SK-N-SH (cell line): Measurements from ENCODE around the gene LCE7A. TPM values are rescaled to one million over a fixed set of nuclear protein-coding genes. Genes with fewer than 3 reads are reported as not detected.

Experiments used
- CTCF ChIA-PET: fragments of 300-600, 350-600 bp; formaldehyde crosslinking; extraction: SDS; loops from one replicate; lab custom pipeline; 2021; lab: Yijun Ruan, JAX
- POLR2A ChIA-PET: fragments of 350-600 bp; sonication (Branson Sonifier 250); formaldehyde crosslinking; extraction: SDS; loops from one replicate; lab custom pipeline; 2020; ENCODE audit warnings: antibody characterized with exemption, inconsistent platforms; lab: Yijun Ruan, JAX
- DNase-seq: peaks from one replicate; pipeline ENCODE4 v3.0.0; 2012
- H2AFZ ChIP-seq: fragments of 200-600 bp; sonication (generic); 2 replicates; pipeline ENCODE4 v1.8.1; 2016; ENCODE audit warnings: antibody characterized with exemption, mild to moderate bottlenecking, low read depth
- H3F3A ChIP-seq: fragments of 200-600 bp; sonication (generic); replicated peaks from 2 replicates; pipeline ENCODE3; 2016; ENCODE audit warnings: antibody characterized with exemption, mild to moderate bottlenecking; ENCODE audit not compliant: insufficient read depth
- H3K27ac ChIP-seq, 2 experiments: fragments of 200-500 bp in 1 of 2; fragments of 200-600 bp in 1 of 2; sonication (Bioruptor generic) in 1 of 2; sonication (generic), shearing (Covaris generic) in 1 of 2; 2 replicates each; pipeline versions ENCODE4 v1.5.1 to v1.6.1; 2014 to 2016; ENCODE audit warnings: low read depth in 2 of 2, inconsistent platforms in 1 of 2, low read length in 1 of 2, mild to moderate bottlenecking in 1 of 2, mixed read lengths in 1 of 2
- H3K27me3 ChIP-seq: fragments of 200-600 bp; sonication (generic), shearing (Covaris generic); 2 replicates; pipeline ENCODE4 v1.6.1; 2016; ENCODE audit warnings: mixed run types; ENCODE audit not compliant: insufficient read depth
- H3K36me3 ChIP-seq, 2 experiments: fragments of 200-500 bp in 1 of 2; fragments of 200-600 bp in 1 of 2; sonication (Bioruptor generic) in 1 of 2; sonication (generic) in 1 of 2; replicated peaks in 1 of 2; 2 replicates each; pipeline versions ENCODE3 to v1.5.1; 2014 to 2016; ENCODE audit warnings: low read length in 1 of 2, mild to moderate bottlenecking in 1 of 2; ENCODE audit not compliant: insufficient read depth in 2 of 2, control insufficient read depth in 1 of 2
- H3K4me1 ChIP-seq, 2 experiments: fragments of 200-500 bp in 1 of 2; fragments of 200-600 bp in 1 of 2; sonication (Bioruptor generic) in 1 of 2; sonication (generic), shearing (Covaris generic) in 1 of 2; 2 replicates each; pipeline versions ENCODE4 v1.5.1 to v1.6.1; 2014 to 2016; ENCODE audit warnings: low read depth in 1 of 2, low read length in 1 of 2, mixed run types in 1 of 2; ENCODE audit not compliant: insufficient read depth in 2 of 2, control insufficient read depth in 1 of 2
- H3K4me2 ChIP-seq: fragments of 200-600 bp; sonication (generic), shearing (Covaris generic); 2 replicates; pipeline ENCODE4 v1.6.1; 2017; ENCODE audit warnings: mixed run types
- H3K4me3 ChIP-seq, 2 experiments: fragments of 200-500 bp in 1 of 2; fragments of 200-600 bp in 1 of 2; sonication (Bioruptor generic) in 1 of 2; sonication (generic), shearing (Covaris generic) in 1 of 2; 2 replicates each; pipeline versions ENCODE4 v1.5.1 to v1.8.1; 2014 to 2016; ENCODE audit warnings: low read depth in 2 of 2, inconsistent platforms in 1 of 2, low read length in 1 of 2, mild to moderate bottlenecking in 1 of 2, mixed read lengths in 1 of 2, moderate library complexity in 1 of 2
- H3K79me2 ChIP-seq: fragments of 200-600 bp; sonication (generic); 2 replicates; pipeline ENCODE4 v1.8.1; 2017; ENCODE audit warnings: mild to moderate bottlenecking; ENCODE audit not compliant: insufficient read depth
- H3K9ac ChIP-seq: fragments of 200-600 bp; sonication (generic); 2 replicates; pipeline ENCODE4 v1.6.1; 2017; ENCODE audit warnings: mixed run types
- H3K9me2 ChIP-seq: fragments of 200-600 bp; sonication (generic); 2 replicates; pipeline ENCODE4 v1.6.1; 2017; ENCODE audit warnings: mixed run types
- H3K9me3 ChIP-seq: fragments of 200-600 bp; sonication (generic); 2 replicates; pipeline ENCODE4 v1.6.1; 2017; ENCODE audit warnings: mixed run types, mild to moderate bottlenecking, moderate library complexity
- H4K20me1 ChIP-seq: fragments of 200-600 bp; sonication (generic); 2 replicates; pipeline ENCODE4 v1.6.1; 2017; ENCODE audit warnings: mild to moderate bottlenecking, mixed run types; ENCODE audit not compliant: insufficient read depth
- ELF1 ChIP-seq: IDR thresholded peaks from 2 replicates; pipeline ENCODE4 v1.4.0; 2012
- FOXJ3 ChIP-seq: sonication (generic); formaldehyde crosslinking; IDR thresholded peaks from 2 replicates; pipeline ENCODE4 v1.5.1; 2020; ENCODE audit warnings: mild to moderate bottlenecking, missing genetic modification reagents
- GABPA ChIP-seq: IDR thresholded peaks from 2 replicates; pipeline ENCODE4 v1.4.0; 2012; ENCODE audit warnings: low read depth, mild to moderate bottlenecking
- GATA2 ChIP-seq: sonication (generic); formaldehyde crosslinking; IDR thresholded peaks from 2 replicates; pipeline ENCODE4 v1.5.0; 2020; ENCODE audit warnings: mild to moderate bottlenecking, missing genetic modification reagents
- SIN3A ChIP-seq: IDR thresholded peaks from 2 replicates; pipeline ENCODE4 v1.6.1; 2012; ENCODE audit warnings: low read depth, mild to moderate bottlenecking, low read length, moderate library complexity, borderline replicate concordance
- SMC3 ChIP-seq: IDR thresholded peaks from 2 replicates; pipeline ENCODE4 v1.6.1; 2012; ENCODE audit warnings: low read depth, low read length, improper control_type of control experiment
- YY1 ChIP-seq: IDR thresholded peaks from 2 replicates; pipeline ENCODE4 v1.4.0; 2012; ENCODE audit warnings: low read depth, mild to moderate bottlenecking
- WGBS: methylation state at CpG from one replicate; pipeline ENCODE4 v1.1.6; 2017; ENCODE audit warnings: low lambda C conversion rate; 5-methylcytosine and 5-hydroxymethylcytosine counted together
- polyA plus RNA-seq, 3 experiments: library from polyadenylated mRNA; depleted of rRNA; stranded (reverse); fragments of >200 nt; gene quantifications; 2 replicates each; pipeline ENCODE4 v1.2.3, GENCODE V29; 2012
- TF ChIP-seq, protein P1 (sequence below): IDR thresholded peaks from 2 replicates; pipeline ENCODE4 v1.4.0; 2012; ENCODE audit warnings: low read depth, borderline replicate concordance
- TF ChIP-seq, protein P2 (sequence below): IDR thresholded peaks from 2 replicates; pipeline ENCODE4 v1.4.0; 2012; ENCODE audit warnings: low read depth

The LCE7A gene
- polyA plus RNA-seq, 1 of the 3 experiments (the other 2 are of a cell fraction), result not detected

DNA sequence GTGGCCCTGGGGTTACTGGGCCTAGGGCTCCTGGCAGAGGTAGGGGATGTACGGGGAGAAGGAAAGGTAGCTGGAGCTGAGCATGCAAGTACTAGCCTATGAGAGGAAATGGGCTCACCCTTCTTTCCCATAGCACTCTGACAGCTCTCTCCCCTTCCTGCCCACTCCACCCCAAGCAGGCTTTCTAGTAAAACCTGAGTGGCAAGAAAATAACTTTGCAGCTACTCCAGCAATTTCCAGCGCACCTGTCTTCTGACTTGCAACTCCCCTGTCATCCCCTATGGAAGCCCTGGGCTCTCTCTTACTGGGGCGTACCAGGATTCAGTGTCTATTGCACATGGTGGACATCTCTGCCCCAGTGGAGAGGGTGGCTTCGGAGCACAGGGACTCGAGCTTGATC, 41.8 kb downstream of the LCE7A start:
- no peaks in the 10 kb centered on the region for H3K79me2 ChIP-seq
- H3K9ac ChIP-seq, result no peak overlapping the region
- H3K4me3 ChIP-seq, result no peak overlapping the region
- ChIA-PET POLR2A (no interaction called here), CTCF (interaction anchor here (0.6 to 1.9 kb wide), 2 partner anchors 15 to 172 kb away, joined by 3 to 4 read pairs; no protein-coding TSS in a partner anchor)
- 39% methylated on average over 5 of the region's 5 CpGs for WGBS
- peaks cover 19% of the 10 kb centered on the region for H3F3A ChIP-seq
- no peaks in the 10 kb centered on the region for H3K9me2 ChIP-seq
- no peaks in the 10 kb centered on the region for H4K20me1 ChIP-seq
- H3K27me3 ChIP-seq, result no peaks in the 10 kb centered on the region
- no peaks in the 10 kb centered on the region for H3K9me3 ChIP-seq
- H3K4me2 ChIP-seq, result no peak overlapping the region
- TF ChIP-seq SMC3, result no peak
- TF ChIP-seq YY1, result no peak
- TF ChIP-seq GABPA, result no peak
- TF ChIP-seq GATA2 (CRISPR knock-in tag), result no peak
- TF ChIP-seq ELF1, result no peak
- TF ChIP-seq, protein P1, sequence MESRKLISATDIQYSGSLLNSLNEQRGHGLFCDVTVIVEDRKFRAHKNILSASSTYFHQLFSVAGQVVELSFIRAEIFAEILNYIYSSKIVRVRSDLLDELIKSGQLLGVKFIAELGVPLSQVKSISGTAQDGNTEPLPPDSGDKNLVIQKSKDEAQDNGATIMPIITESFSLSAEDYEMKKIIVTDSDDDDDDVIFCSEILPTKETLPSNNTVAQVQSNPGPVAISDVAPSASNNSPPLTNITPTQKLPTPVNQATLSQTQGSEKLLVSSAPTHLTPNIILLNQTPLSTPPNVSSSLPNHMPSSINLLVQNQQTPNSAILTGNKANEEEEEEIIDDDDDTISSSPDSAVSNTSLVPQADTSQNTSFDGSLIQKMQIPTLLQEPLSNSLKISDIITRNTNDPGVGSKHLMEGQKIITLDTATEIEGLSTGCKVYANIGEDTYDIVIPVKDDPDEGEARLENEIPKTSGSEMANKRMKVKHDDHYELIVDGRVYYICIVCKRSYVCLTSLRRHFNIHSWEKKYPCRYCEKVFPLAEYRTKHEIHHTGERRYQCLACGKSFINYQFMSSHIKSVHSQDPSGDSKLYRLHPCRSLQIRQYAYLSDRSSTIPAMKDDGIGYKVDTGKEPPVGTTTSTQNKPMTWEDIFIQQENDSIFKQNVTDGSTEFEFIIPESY, result no peak
- TF ChIP-seq SIN3A, result no peak
- no peak for TF ChIP-seq FOXJ3 (CRISPR knock-in tag)
- H3K27ac ChIP-seq, result no peak overlapping the region
- H2AFZ ChIP-seq, result no peak overlapping the region
- DNase-seq, result no peak
- H3K4me1 ChIP-seq, result peaks cover 0 to 13% of the 10 kb centered on the region in 2 experiments; a peak in 2 of 4 replicates
- H3K36me3 ChIP-seq, result no peaks in the 10 kb centered on the region

DNA sequence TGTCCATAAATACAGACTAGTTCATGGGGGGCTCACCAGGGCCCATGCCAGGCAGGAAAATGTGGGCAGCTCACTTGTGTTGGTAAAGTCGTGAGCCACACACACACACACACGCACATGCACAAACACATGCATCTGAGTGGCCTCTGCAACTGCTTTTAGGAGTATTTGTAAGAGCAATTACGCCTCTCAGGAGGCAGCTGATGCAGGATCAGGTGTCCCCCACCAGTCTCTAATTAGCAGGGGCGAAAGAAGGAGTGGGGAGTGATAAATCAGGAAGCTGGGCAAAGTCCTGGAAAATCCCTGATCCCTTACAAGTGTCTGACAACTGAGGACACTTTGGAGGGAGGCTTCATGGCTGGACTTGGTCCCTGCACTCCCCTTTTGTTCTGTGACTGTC, 42.8 kb downstream of the LCE7A start:
- Histone ChIP-seq H3K36me3 (no peaks in the 10 kb centered on the region), H4K20me1 (no peaks in the 10 kb centered on the region), H3K4me2 (no peak overlapping the region), H3K27me3 (no peaks in the 10 kb centered on the region), H3K79me2 (no peaks in the 10 kb centered on the region), H3K9me3 (no peaks in the 10 kb centered on the region), H3F3A (peaks cover 29% of the 10 kb centered on the region), H2AFZ (no peak overlapping the region), H3K4me1 (peaks cover 0 to 23% of the 10 kb centered on the region in 2 experiments; a peak in 2 of 4 replicates), H3K9me2 (no peaks in the 10 kb centered on the region), H3K9ac (no peak overlapping the region), H3K4me3 (no peak overlapping the region), H3K27ac (no peak overlapping the region)
- DNase-seq, result no peak
- CTCF ChIA-PET, result no interaction called here
- POLR2A ChIA-PET, result no interaction called here
- TF ChIP-seq, protein P2, sequence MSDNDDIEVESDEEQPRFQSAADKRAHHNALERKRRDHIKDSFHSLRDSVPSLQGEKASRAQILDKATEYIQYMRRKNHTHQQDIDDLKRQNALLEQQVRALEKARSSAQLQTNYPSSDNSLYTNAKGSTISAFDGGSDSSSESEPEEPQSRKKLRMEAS, result no peak
- 64% methylated on average over 2 of the region's 4 CpGs for WGBS
